ENCODE results near the gene PYGB.

- TF ChIP-seq SIN3A (IDR thresholded peaks at IDR 0.05; ENCODE audit: borderline replicate concordance, insufficient read depth, low read length): no peak
- no peak for TF ChIP-seq FOXP2 (optimal IDR thresholded peaks at IDR 0.05; ENCODE audit: borderline replicate concordance, extremely low read depth, extremely low read length, insufficient read depth)
- TF ChIP-seq POLR2AphosphoS5 (IDR thresholded peaks at IDR 0.05; ENCODE audit: low read depth, low read length): no peak
- TF ChIP-seq REST (IDR thresholded peaks at IDR 0.05; ENCODE audit: insufficient read depth in 1 of 2, low read depth in 2 of 2, low read length in 2 of 2): no peak
These were observed 41.9 kb upstream of the PYGB start for GRCh38 chr20:25206063-25206403.

Measured in PFSK-1 (cell line).